PFSK-1 (cell line): ENCODE data around the gene ZBTB43.

Source experiments
- FOXP2 ChIP-seq: optimal IDR thresholded peaks from 2 replicates; pipeline ENCODE3; 2011; ENCODE audit warnings: borderline replicate concordance, control low read depth, inconsistent platforms; ENCODE audit not compliant: insufficient read depth; ENCODE audit errors: extremely low read length, extremely low read depth
- POLR2AphosphoS5 ChIP-seq: IDR thresholded peaks from 2 replicates; pipeline ENCODE4 v1.6.1; 2012; ENCODE audit warnings: low read depth, mild to moderate bottlenecking, control low read depth, low read length, moderate library complexity
- SIN3A ChIP-seq: IDR thresholded peaks from 2 replicates; pipeline ENCODE4 v1.6.1; 2012; ENCODE audit warnings: mild to moderate bottlenecking, low read length, moderate library complexity, borderline replicate concordance; ENCODE audit not compliant: insufficient read depth
- TAF1 ChIP-seq: IDR thresholded peaks from 2 replicates; pipeline ENCODE4 v1.6.1; 2012; ENCODE audit warnings: low read length, control low read depth, borderline replicate concordance; ENCODE audit not compliant: insufficient read depth
- TF ChIP-seq, protein P1 (sequence below), 2 experiments: IDR thresholded peaks; 2 replicates each; pipeline versions ENCODE4 v1.6.1 to v1.8.0; 2011 to 2012; ENCODE audit warnings: low read depth in 2 of 2, low read length in 2 of 2, control low read depth in 1 of 2, inconsistent platforms in 1 of 2, mild to moderate bottlenecking in 1 of 2, moderate library complexity in 1 of 2; ENCODE audit not compliant: insufficient read depth in 1 of 2

DNA sequence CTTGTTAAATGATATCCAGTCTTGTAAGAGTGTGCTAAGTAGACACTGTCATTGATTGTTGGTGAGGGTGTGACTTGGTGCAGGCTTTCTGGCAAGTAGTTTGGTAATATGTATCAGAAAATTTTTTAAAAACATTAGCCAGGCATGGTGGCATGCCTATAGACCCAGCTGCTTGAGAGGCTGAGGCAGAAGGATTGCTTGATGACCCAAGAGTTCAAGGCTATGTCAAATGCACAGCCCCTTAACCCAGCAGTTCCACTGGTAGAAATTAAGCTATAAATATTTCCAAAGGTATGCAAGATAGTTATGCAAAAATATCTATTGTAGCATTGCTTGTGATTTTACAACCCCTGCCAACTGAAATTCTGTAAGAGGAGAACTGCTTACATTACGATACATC, 24.2 kb downstream of the ZBTB43 start:
- TF ChIP-seq POLR2AphosphoS5 (no peak), SIN3A (no peak), TAF1 (no peak), FOXP2 (no peak)
- TF ChIP-seq, protein P1, sequence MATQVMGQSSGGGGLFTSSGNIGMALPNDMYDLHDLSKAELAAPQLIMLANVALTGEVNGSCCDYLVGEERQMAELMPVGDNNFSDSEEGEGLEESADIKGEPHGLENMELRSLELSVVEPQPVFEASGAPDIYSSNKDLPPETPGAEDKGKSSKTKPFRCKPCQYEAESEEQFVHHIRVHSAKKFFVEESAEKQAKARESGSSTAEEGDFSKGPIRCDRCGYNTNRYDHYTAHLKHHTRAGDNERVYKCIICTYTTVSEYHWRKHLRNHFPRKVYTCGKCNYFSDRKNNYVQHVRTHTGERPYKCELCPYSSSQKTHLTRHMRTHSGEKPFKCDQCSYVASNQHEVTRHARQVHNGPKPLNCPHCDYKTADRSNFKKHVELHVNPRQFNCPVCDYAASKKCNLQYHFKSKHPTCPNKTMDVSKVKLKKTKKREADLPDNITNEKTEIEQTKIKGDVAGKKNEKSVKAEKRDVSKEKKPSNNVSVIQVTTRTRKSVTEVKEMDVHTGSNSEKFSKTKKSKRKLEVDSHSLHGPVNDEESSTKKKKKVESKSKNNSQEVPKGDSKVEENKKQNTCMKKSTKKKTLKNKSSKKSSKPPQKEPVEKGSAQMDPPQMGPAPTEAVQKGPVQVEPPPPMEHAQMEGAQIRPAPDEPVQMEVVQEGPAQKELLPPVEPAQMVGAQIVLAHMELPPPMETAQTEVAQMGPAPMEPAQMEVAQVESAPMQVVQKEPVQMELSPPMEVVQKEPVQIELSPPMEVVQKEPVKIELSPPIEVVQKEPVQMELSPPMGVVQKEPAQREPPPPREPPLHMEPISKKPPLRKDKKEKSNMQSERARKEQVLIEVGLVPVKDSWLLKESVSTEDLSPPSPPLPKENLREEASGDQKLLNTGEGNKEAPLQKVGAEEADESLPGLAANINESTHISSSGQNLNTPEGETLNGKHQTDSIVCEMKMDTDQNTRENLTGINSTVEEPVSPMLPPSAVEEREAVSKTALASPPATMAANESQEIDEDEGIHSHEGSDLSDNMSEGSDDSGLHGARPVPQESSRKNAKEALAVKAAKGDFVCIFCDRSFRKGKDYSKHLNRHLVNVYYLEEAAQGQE (IDR thresholded peaks at IDR 0.05; ENCODE audit: insufficient read depth in 1 of 2, low read depth in 2 of 2, low read length in 2 of 2) = no peak
